Vagina (tissue), 2 donors: ENCODE results near the gene SHISA9.

ENCODE experiments used
- POLR2A ChIP-seq, 2 donors: fragments of 450-650 bp; IDR thresholded peaks; one replicate each; pipeline ENCODE4 v1.6.1; 2017; ENCODE audit warnings: antibody characterized with exemption in 2 of 2, mild to moderate bottlenecking in 2 of 2, moderate library complexity in 2 of 2
- POLR2AphosphoS5 ChIP-seq, 2 donors: sonication (generic); formaldehyde crosslinking; IDR thresholded peaks; one replicate each; pipeline ENCODE4 v1.9.0; 2017; ENCODE audit warnings: antibody characterized with exemption in 2 of 2, mild to moderate bottlenecking in 2 of 2, low read depth in 1 of 2; ENCODE audit not compliant: insufficient read depth in 1 of 2
- TF ChIP-seq, protein P1 (sequence below), 3 experiments: fragments of 450-650 bp in 2 of 3; fragments of 200-600 bp in 1 of 3; sonication (generic) in 1 of 3; IDR thresholded peaks; one replicate each; pipeline ENCODE4 v1.5.1; 2017 to 2019; ENCODE audit warnings: antibody characterized with exemption in 3 of 3, mild to moderate bottlenecking in 2 of 3, moderate library complexity in 2 of 3

DNA sequence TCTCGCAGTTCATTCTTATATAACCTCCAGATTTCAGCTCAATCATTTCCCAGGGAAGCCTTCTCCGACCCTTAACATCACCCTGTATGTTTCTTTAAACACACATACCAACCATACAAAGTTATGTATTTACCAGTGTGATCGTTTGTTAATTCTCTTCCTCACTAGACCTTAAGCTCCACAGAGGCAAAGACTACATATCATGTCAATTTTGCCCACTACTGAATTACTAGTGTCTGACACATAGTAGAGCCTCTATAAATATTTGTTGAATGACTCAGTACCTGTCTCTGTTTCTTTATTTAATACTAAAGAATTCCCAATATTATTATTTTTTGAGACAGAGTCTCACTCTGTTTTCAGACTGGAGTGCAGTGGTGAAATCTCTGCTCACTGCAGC, 137.2 kb downstream of the SHISA9 start:
- TF ChIP-seq, protein P1, sequence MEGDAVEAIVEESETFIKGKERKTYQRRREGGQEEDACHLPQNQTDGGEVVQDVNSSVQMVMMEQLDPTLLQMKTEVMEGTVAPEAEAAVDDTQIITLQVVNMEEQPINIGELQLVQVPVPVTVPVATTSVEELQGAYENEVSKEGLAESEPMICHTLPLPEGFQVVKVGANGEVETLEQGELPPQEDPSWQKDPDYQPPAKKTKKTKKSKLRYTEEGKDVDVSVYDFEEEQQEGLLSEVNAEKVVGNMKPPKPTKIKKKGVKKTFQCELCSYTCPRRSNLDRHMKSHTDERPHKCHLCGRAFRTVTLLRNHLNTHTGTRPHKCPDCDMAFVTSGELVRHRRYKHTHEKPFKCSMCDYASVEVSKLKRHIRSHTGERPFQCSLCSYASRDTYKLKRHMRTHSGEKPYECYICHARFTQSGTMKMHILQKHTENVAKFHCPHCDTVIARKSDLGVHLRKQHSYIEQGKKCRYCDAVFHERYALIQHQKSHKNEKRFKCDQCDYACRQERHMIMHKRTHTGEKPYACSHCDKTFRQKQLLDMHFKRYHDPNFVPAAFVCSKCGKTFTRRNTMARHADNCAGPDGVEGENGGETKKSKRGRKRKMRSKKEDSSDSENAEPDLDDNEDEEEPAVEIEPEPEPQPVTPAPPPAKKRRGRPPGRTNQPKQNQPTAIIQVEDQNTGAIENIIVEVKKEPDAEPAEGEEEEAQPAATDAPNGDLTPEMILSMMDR (IDR thresholded peaks at IDR 0.05) = no peak
- TF ChIP-seq POLR2AphosphoS5 (IDR thresholded peaks at IDR 0.05; ENCODE audit: insufficient read depth in 1 of 2, low read depth in 1 of 2) (no peak), POLR2A (IDR thresholded peaks at IDR 0.05) (no peak)
